ENCODE measurements around the gene CCT6A.
"Not testable (repeated sequence)": the region's sequence is repeated elsewhere in the genome, so short reads cannot be mapped to it uniquely, and the experiment has no call there.

Gene CCT6A, protein sequence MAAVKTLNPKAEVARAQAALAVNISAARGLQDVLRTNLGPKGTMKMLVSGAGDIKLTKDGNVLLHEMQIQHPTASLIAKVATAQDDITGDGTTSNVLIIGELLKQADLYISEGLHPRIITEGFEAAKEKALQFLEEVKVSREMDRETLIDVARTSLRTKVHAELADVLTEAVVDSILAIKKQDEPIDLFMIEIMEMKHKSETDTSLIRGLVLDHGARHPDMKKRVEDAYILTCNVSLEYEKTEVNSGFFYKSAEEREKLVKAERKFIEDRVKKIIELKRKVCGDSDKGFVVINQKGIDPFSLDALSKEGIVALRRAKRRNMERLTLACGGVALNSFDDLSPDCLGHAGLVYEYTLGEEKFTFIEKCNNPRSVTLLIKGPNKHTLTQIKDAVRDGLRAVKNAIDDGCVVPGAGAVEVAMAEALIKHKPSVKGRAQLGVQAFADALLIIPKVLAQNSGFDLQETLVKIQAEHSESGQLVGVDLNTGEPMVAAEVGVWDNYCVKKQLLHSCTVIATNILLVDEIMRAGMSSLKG

DNA sequence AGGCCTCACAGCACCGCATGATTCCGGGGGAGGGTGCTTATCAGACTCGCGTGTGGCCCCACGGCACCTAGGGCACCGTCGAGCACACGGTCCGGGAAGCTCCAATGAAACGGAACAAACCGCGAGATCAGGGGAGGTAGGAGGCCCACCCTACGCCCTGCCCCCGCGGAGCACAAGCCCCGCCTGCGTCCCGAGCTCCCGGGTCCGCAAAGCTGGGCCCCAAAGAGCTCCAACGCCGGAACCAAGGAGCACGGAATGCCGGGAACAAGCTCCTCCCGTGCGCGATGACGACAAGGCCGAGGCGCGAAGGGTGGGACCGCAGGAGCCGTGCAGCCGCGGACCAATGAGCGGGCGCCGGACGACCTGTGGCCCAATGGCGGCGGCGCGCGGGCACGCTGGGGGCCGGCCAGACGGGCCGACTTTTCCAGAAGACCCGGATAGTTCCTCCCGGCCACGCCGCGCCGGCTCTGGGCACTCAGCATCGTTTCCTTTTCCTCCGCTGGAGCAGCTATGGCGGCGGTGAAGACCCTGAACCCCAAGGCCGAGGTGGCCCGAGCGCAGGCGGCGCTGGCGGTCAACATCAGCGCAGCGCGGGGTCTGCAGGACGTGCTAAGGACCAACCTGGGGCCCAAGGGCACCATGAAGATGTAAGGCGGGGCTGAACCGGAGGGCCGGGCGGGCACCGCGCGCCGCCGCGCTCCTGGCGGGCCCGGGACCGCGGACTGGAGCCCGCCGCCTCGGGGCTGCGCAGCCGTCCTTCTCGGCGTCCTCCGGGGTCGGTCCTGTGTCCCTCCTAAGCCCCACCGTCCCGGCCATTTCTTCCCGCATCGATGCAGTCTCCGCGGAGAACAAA, at the start of gene CCT6A, which contains the start of gene PSPH:
Gene CCT6A, plus strand, starts transcription at position 427 of the 853 bp plus-strand sequence. Its CDS starts 84 bp downstream, at position 511.
Gene PSPH, minus strand, starts transcription at position 106 of the 853 bp plus-strand sequence. CDS start 30,232 bp downstream, outside the sequence.
- peak; percentile 97 for DNase-seq (ENCODE audit: low read depth)

DNA sequence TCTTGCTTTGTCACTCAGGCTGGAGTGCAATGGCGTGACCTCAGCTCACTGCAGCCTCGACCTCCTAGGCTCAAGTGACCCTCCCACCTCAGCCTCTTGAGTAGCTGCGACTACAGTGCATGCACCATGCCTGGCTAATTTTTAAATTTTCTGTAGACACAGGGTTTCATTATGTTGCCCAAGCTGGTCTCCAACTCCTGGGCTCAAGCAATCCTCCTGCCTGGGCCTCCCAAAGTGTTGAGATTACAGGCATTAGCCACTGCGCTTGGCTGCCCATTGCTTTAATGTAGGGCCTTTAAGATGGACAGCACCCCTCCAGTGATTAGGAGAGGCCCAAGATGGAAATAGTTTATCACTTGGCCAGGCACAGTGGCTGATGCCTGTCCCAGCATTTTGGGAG, 47.8 kb upstream of the CCT6A start:
- DNase-seq (ENCODE audit: low read depth) = no peak

DNA sequence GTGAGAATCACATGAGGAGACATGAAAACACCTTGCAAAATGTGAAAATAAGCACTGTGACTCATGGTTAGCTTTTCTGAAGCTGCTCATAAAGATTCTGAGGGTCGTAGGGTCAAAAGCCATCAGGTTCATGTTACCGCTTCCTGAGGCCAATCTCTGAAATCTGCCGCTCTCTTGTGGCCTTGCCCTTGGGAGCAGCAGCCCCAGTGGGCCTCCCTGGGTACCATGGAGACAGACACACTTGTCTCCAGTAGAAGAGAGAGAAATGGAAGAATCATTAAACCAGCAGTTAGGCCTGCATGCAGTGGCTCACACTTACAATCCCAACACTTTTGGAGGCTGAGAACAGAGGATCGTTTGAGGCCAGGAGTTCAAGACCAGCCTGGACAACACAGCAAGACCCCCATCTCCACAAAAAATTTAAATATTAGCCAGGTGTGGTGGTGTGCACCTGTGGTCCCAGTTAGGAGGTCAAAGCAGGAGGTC, 44.4 kb upstream of the CCT6A start:
- DNase-seq (ENCODE audit: low read depth) = no peak

DNA sequence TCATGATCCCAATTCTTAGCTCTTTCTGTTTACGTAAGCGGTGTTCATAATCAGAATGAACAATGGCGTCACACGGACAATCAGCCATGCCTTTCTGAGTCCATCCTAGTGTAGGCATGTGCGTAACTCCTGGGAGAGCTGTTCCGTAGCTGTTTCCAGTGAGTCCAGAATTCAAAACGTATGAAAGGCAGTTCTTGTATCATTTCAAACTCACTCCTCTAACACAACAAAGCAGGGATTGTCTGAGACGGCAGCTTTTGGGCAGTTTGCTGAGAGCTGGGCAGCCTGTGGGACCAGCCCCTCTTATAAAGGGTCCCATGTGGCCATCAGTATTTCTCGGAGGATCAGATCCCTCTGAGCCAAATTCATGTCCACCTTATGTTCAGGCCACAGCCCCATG, 43.7 kb upstream of the CCT6A start:
- DNase-seq (ENCODE audit: low read depth) = no peak

DNA sequence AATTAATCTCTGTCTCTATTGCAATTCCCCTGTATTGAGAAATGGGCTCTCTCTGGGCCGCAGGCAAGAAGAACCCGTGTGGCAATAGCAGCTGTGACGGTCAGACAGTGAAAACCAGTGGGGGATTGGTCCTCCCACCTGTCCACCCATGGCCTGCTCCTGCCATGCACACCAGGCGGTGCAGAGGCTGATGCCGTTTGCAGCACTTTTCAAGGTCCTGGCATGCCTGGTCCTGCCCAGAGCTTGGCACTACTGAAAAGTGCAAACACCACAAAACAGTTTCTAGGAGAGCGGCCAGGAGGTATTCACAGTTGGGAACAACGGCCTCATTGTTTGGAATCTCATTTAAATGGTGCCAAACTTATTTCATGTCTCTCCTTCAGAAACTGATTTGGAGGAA, 41.9 kb upstream of the CCT6A start:
- DNase-seq (ENCODE audit: low read depth) = no peak

DNA sequence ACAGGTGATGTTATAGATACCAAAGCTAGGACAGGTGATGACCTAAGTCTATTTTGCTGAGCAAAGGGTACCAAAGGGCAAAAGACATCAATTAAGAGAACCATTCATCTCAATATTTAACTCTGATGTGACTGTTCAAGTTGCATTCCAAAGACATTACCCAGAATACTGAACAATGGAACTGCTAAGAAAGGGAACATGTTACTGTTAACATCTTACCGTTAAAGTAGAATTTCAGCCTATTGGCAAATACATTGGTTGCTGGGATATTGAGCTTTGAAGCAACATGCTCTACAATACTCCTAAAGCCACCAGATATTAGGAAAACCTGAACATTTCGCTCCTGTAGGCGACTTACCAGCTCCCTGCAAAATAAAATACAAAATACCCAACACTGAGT, 34.5 kb upstream of the CCT6A start:
- DNase-seq (ENCODE audit: low read depth) = not testable (repeated sequence)

DNA sequence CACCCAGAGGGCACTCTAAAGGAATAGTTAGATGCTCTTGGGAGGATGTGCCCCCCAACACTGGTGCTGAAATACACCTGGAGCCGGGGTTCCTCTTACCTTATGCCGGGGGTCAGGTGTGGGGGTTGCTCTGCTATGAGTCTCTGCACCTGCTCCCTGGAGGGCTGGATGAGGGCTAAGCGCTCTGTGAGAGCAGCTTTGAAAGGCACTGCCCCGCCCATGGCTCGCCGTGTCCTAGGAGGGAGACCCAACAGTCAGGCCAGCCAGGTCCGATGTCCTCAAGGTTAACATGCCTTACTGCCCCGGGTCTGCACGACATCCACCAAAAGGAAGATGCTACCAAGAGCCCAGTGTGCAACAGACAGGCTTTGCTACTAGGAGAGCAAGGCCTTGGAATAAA, 32.1 kb upstream of the CCT6A start:
- DNase-seq (ENCODE audit: low read depth) = no peak

DNA sequence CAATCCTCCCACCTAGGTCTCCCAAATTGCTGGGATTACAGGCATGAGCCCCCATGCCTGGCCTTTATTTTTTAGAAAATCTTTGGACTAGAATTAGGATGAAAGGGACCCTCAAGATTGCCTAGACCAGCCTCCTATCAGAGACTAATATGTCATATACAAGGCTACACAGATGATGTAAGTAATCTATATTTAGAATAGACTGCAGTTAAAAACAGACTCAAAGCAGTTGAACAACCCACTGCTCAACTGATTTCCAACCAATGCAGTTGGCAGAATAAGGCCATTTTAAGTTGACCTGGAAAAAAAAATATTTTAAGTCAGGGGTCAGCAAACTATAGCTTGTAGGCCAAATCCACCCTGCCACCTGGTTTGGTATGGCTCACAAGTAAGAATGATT, 28.1 kb upstream of the CCT6A start:
- no peak for DNase-seq (ENCODE audit: low read depth)

DNA sequence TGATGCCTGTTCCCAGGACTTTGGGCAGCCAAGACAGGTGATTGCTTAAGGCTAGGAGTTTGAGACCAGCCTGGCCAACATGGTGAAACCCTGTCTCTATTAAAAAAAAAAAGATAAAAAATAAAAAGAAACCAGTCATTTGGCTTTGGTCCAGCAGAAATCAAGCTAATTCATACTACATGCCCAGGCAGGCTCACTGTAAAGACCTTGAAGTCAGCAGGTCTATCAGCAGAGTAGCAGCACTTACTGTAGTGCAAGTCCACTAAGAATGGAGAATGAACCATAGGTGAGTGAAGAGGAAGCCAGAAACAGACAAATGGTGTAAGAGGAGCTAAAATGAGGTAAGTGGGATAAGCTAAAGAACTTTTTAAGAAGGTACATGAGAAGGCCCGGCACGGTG, 25.0 kb upstream of the CCT6A start:
- DNase-seq (ENCODE audit: low read depth) = no peak

DNA sequence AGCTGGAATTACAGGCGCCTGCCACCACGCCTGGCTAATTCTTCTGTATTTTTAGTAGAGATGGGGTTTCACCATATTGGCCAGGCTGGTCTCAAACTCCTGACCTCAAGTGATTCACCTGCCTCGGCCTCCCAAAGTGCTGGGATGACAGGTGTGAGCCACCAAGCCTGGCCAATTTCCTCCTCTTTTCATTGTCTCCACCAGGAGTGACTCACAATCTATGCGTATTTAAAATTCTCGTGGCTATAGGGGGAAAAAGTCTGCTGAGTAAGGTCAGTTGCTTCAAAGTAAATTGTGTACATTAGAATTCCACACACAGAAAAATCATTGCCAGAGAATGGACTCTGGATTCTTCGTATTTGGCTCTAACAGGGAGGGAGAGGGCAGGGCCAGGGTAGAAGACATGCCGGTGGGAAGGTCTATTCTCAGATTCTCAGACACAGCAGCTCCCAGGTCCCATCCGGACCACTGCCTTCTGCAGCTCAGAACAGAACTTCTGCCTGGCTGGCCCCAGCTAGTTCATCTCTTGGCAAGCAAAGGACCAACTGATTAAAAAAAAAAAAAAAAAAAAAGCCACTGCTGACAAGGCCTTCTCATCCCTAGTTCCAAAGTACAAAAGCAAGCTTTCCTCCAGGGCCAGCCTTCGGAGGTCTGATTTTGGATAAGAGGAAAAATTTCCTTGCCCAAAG, 22.5 kb upstream of the CCT6A start:
- no peak for DNase-seq (ENCODE audit: low read depth)

DNA sequence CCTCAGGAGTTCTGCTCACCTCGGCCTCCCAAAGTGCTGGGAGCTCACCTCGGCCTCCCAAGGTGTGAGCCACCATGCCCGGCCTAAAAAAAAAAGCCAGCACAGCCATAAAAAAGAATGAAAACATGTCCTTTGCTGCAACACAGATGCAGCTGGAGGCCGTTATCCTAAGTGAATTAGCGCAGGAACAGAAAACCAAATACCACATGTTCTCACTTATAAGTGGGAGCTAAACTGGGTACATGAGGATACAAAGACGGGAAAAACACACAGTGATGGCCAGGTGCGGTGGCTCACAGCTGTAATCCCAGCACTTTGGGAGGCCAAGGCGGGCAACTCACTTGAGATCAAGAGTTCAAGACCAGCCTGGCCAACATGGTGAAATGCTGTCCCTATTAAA, 21.2 kb upstream of the CCT6A start:
- DNase-seq (ENCODE audit: low read depth) = no peak

DNA sequence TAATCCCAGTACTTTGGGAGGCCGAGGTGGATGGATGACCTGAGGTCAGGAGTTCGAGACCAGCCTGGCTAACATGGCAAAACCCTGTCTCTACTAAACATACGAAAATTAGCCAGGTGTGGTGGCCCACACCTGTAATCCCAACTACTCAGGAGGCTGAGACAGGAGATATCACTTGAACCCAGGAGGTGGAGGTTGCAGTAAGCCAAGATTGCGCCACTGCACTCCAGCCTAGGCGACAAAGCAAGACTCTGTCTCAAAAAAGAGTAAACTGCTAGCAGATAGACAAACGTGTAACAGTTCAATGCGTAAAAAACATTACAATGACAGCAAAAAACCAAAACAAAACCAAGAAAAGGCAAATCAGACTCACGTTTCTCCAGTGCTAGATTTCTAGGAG, 20.0 kb upstream of the CCT6A start:
- DNase-seq (ENCODE audit: low read depth) = not testable (repeated sequence)

DNA sequence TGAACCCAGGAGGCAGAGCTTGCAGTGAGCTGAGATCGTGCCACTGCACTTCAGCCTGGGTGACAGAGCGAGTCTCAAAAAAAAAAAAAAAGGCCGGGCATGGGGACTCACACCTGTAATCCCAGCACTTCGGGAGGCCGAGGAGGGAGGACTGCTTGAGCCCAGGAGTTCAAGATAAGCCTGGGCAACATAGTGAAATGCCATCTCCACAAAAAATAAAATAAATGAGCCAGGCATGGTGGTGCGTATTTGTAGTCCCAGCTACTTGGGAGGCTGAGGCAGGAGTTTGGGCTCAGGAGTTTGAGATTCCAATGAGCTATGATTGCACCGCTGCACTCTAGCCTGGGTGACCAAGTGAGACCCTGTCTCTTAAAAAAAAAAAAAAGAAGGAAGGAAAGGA, 19.0 kb upstream of the CCT6A start:
- DNase-seq (ENCODE audit: low read depth) = not testable (repeated sequence)

DNA sequence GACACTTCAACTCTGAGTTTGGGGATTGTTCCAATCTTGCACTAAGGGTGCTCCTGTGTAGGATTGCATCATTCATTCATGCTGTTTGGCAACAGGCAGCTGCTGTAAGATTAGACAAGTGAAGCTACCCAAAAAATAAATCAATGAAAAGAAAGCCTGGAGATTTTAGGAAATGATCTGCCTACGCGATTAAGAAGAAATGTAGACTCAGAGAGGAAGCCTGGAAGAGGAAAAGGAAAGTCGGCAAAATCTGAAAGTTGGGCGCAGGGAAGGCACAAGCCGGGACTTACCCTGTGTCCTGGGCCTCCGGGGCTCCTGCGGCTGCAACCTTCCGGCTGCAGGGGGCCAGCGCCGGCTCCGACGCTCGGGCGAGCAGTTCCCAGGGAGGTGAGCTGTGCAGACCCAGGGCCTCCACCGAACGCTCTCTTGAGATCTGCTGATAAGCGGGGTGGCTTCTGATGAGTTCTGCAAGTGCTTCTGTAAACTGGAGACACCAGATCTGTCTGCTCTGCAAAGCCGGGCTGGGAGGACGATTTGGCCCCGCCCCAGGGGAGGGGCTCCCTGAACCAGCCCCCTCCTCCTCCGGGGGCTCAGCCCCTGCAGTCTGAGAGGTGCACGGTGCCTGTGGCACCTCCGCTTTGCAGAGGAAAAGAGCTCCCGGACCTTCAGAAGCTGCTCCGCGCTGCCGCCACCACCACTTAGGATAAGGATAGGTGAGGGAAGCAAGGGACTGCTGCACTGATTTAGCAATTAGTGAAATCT, 17.7 kb upstream of the CCT6A start:
- peak; percentile 53 for DNase-seq (ENCODE audit: low read depth)

DNA sequence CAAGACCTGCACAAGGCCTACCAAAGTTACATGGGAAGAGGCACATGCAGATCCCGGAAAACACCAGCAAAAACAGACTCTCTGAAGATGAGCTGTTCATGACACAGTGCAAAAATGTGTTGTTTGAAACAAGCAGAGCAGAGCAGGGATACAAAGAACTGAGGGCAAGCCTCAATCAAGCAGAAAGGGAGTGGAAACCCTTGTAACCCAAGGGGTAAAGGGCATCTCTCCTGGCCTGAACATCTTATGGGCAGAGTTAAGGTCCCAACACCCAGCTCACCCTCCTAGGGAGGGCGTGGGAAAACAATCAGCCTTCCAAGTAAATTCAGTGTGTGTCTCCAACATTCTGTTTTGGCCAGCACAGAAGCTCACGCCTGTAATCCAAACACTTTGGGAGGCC, 10.8 kb upstream of the CCT6A start:
- DNase-seq (ENCODE audit: low read depth) = no peak

DNA sequence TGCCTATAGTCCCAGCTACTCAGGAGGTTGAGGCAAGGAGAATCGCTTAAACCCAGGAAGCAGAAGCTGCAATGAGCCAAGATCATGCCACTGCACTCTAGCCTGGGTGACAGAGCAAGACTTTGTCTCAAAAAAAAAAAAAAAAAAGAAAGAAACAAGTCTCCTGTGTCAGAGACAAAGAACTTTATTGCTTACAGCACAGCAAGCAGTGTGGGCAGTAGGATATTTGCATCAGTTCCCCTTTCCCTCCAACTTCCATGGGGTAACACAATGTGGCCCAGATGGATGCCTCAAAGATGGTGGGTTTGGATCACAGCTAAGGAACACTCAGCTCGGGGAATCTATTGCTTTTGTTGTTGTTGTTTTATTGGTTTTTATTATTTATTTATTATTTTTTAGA, 5.8 kb upstream of the CCT6A start:
- not testable (repeated sequence) for DNase-seq (ENCODE audit: low read depth)

DNA sequence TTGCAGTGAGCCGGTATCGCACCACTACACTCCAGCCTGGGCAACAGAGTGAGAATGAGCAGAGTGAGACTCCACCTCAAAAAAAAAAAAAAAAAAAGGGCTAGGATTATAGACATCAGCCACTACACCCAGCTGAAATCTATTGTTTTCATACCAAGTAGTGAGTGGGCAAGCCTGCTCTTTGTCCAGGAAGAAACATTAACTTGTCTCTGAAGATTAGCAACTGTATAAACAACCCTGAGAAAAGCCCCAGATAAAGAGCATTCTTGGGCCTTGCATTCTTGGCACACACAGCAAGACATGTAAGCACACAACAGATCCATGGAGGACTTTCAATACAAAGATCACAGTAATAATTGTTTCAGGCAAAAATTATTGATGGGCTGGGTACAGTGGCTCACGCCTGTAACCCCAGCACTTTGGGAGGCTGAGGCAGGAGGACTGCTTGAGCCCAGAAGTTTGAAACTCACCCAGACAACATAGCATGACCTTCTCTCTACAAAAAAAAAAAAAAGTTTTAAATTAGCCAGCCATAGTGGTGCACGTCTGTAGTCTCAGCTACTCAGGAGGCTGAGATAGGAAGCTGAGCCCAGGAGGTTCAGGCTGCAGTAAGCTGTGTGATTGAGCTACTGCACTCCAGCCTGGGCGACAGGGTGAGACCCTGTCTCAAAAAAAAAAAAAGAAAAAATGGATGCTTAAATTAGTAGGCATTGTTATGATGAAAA, 4.7 kb upstream of the CCT6A start:
- peak; percentile 64 for DNase-seq (ENCODE audit: low read depth)

DNA sequence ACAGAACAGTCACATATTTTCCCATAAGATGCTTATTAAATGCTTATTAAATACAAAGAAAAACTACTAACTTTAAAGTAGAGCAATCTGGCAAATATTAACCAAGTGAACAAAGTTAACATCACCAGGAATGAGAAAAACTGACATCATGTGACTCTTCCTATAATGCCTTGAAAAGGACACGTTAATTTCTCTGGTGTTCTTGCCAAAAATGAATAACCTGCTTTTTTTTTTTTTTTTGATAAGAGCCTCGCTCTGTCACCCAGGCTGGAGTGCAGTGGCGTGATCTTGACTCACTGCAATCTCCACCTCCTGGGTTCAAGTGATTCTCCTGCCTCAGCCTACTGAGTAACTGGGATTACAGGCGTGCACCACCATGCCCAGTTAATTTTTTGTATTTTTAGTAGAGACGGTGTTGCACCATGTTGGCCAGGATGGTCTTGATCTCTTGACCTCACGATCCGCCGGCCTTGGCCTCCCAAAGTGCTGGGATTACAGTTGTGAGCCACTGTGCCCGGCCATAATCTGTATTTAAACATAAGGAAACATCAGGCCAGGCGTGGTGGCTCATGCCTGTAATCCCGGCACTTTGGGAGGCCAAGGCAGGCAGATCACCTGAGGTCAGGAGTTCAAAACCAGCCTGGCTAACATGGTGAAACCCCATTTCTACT, 4.0 kb upstream of the CCT6A start:
- DNase-seq (ENCODE audit: low read depth) = not testable (repeated sequence)

DNA sequence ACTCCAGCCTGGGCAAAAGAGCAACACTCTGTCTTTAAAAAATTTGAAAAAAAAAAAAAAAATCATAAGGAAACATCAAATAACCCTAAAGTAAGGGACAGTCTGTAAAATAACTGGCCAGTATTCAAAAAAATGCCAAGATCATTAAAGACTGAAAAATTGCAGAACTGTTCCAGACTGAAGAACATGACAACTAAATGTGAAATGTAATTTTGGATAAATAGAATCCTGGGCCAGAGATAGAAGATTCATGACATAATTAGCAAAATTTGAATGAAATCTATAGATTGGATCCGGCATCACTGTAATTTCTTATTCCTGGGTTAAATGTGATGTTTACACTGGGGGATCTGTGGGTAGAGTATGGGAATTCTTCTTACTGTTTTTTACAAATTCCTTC, 3.3 kb upstream of the CCT6A start:
- DNase-seq (ENCODE audit: low read depth) = no peak

DNA sequence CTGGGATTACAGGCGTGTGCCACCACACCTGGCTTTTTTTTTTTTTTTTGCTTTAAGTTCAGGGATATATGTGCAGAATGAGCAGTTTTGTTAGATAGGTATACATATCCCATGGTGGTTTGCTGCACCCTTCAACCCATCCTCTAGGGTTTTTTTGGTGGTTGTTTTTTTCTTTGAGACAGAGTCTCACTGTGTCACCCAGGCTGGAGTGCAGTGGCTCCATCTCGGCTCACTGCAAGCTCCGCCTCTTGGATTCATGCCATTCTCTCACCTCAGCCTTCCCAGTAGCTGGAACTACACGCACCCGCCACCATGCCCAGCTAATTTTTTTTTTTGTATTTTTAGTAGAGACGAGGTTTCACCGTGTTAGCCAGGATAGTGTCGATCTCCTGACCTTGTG, 2.8 kb upstream of the CCT6A start:
- DNase-seq (ENCODE audit: low read depth) = not testable (repeated sequence)
